GM19397 (cell line): Measurements from ENCODE around the gene MPO.

ENCODE experiments used
- ATAC-seq: cut with Tn5 transposase; IDR thresholded peaks from one replicate; pipeline ENCODE4 v1.9.1; 2021; ENCODE audit warnings: mild to moderate bottlenecking, moderate library complexity; ENCODE audit not compliant: unreplicated experiment

MPO gene

DNA sequence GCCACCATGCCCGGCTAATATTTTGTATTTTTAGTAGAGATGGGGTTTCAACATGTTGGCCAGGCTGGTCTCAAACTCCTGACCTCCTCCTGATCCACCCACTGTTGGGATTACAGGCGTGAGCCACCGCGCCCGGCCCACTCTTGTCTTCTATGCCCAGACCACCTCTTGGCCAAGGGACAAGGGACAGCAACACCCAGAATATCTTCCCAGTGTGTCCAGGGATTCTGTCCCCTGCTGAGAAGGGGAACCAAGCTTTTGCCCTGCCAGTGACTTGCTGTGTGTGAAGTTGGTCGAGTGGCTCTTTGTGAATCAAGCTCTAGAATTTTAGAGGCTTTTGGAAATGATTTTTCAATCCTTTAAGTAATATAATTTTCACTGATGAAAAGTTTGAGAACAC lies 1.7 kb upstream of the MPO start:
- no peak for ATAC-seq

- ATAC-seq = no peak
Observed at GRCh38 chr17:58281511-58282011, 826 bp upstream of the MPO start.

- no peak for ATAC-seq
Observed at GRCh38 chr17:58279736-58280479, 827 bp downstream of the MPO start.

DNA sequence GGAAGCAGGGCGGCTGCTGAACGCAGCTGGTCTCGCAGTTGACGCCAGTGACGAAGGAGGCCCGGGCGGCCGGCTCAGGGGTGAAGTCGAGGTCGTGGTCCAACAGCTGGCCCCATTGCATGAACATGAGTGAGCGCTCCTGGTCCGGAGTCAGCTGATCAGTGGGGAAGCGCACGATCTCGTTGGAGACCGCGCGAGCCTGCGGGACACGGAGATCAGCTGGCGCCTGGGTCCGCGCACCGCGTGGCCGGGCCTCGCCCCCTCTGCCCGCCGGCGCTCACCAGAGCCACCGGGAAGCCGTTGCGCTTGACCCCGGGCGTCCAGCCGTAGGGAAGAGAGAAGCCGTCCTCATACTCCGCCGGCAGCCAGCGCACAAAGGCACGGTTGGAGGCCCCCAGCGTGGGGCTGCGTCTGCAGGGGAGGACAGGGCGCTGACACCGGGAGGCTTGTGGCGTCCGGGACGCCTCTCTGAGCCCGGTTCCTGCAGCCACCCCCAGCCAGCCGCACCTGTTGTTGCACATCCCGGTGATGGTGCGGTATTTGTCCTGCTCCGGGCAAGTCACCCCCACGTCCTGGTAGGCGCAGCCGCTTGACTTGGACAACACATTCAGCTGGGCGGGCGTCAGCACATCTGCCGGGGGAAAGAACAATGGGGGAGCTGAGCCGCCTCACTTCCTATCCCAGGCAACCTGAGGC lies 1.6 kb downstream of the MPO start:
- ATAC-seq = no peak

DNA sequence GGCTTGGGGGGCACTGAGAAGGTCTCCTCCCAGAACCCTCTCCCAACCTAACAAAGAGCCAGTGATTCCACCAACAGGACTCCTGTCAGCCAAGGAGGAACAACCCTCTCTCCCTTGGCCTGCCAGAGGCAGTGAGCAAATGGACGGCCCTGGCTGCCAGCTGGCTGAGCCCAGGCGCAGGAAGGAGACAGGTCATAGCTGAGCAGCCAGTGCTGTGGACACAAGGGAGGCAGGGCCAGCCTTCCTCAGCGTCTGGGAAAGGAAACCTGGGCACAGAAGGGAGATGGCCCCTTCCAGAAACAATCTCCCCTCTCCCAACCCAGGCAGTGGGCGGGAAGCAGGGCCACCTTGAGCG lies 2.1 kb downstream of the MPO start:
- ATAC-seq = no peak

GRCh38 chr17:58277802-58278595 lies 2.7 kb downstream of the MPO start:
- no peak for ATAC-seq

DNA sequence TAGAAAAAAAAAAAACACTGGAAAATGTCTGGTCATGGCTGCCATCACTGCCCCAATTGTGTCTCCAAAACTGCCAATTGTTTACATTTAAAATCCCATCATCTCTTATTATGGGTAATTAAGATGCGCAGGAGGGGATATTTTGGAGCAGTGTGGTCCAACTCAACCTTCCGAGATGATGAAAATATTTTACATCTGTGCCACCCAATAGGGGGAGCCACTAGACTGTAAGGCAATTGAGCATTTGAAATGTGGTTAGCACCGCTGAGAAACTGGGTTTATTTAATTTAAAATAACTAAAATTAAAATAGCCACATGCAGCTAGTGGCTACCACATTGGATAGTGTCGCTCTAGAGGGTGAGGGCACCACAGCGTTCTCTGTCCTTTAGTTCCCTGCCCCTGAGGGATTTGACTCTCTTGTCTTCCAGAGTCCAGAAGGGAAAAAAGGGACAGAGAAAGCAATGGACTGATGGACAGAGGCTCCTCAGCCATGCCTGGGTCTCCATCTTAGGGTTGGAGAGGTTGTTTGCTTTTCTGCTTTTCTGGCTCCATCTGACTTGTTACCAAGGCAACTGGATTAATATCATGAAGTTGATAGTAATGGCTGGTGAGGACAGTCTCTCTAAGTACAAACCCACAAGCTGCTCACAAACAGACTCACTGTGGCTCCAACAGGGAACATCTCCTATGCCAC lies 3.5 kb downstream of the MPO start:
- no peak for ATAC-seq

DNA sequence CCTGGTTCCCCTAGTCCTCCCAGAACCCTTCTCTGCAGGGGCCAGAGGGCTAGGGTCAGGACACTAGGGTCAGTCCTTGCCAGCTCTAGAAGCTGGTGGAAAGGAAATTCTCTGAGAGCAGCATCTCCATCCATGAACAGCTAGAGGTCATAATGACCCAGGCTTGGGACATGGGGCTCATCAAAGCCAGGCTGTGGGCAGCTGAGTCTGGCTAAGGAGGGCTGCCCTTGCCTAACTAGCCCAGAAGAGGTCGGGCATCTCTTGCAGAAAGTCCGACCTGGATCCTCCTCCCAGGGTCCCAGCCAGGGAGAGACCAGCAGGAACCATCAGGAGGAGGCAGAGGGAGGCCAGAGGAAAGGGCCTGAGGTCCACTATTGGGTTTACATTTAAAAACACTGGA lies 4.3 kb downstream of the MPO start:
- no peak for ATAC-seq

- no peak for ATAC-seq
Observed at GRCh38 chr17:58275417-58275816, 5.3 kb downstream of the MPO start.

GRCh38 chr17:58273453-58274104 lies 7.2 kb downstream of the MPO start:
- no peak for ATAC-seq

GRCh38 chr17:58272367-58273280 lies 8.1 kb downstream of the MPO start:
- no peak for ATAC-seq

DNA sequence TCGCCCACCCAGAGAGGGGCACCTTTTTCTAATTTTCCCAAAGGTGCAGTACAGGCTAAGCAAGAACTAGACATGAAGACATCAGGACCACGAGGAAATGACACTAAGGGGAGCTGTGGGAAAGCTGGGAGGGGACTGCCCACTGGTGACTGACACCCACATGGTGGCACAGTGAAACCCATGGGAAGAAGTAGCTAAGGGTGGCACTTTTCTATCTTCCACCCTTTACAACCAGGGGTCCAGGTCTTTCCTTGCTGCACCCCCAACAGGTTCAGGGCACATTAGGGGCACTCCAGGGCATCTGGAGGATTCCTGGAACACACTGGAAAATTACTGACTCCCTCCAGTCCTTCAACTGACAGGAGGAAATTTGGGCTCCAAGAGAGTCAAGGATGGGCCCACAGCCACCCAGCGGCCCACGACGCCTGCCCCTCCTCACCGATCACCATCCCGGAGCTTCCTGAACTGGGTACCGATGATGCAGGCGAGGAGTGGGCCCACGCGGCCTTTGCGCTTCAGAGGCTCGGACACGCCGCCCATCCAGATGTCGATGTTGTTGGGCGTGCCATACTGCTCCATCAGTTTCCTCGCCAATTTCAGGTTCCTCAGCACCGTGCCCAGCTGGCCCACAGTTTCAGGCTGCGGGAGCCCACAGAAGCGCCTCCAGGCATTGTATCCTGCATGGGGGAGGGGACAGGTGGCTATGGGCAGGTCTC lies 9.4 kb downstream of the MPO start:
- no peak for ATAC-seq

DNA sequence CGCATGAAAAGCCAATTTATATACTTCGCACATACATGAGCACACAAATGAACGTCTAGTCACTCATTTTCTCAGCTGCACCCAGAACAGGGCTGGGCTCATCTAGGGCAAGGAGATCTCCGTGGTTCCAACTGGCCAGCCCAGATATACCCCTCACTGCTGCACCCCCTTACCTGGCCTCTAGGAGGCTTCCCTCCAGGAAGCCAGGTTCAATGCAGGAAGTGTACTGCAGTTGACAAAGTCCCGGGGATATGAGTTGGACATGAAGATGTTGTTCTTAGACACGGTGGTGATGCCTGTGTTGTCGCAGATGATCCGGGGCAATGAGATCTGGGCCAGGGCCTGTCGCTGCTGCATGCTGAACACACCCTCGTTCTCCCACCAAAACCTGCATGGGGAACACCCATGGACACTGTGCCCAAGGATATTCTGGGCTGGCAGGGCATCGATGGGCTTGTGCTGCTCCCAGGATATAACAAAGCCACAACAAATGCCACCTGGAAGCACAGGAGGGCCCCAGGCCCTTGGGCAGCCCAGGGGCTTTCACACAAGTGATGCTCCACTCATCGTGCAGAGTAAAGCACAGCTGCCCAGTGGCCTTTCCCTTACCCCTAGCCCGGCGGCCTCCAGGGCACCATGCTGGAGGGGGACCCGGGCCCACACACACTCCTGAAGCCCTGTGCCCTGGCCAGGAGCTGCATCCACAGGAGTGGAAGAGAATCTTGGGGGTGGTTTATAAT lies 10.1 kb downstream of the MPO start:
- no peak for ATAC-seq

- no peak for ATAC-seq
Observed at GRCh38 chr17:58269557-58270291, 11.0 kb downstream of the MPO start.

DNA sequence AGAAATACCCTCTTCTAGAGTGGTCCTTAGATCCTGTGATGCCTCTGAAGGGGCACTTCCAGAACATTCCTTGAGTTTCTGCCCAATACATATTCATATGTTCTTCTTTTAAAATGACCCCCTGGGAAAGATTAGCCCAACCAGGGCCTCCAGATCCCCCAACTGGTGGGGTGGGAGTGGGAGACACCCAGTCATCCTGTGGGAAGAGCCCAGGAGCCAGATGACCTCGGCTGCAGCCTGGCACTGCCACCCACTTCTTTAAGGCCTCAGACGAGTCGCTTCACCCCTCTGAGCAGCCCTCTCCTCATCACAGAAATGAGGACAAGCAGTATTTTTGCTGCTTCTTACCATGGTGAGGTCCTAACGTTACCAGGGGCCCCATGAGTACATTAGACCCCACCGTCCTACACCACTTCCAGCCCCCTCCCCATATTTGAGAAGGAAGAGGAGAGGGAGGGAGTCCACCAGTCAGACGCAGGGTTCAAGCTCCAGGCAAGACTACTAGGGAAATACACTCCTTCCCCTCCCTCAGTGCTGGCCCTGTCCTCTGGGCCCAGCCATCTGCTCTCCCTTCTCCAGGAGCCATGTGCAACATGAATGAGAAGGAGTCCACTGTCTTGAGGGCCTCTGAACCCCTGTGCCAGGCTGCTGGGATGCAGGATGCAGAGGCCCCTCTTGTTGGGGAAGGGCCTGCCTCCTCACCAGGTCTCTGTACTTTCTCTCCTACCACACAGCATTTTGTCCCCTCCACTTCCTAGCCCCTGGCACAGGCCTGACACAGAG lies 11.8 kb downstream of the MPO start:
- no peak for ATAC-seq

DNA sequence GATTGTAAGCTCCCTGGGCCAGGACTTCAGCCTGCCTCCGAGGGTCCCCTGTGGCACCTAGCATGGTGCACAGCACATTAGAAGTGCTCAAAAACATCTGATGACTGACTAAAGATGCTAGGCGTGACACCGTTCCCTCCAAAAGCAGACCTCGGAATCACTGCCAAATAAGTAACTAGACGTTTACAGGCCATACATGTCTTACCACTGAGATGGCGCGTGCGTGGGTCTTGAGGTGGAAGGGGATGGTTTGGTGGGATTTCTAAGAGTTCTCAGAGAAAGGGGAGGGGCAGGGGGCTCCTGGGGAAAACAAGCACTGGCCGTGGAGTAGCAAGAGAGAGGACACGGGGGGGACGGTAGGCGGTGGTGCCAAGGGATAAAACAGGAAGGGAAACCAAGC lies 12.4 kb downstream of the MPO start:
- ATAC-seq = no peak
